Endothelial cell of umbilical vein (primary cell): ENCODE results near the gene ETV3L. TPM values are rescaled to one million over a fixed set of nuclear protein-coding genes. Genes with fewer than 3 reads are reported as not detected.
A peak's percentile ranks its signal among the peaks of the same experiment; 100 is the strongest.

ENCODE experiments used
- BruUV-seq: library from RNA; stranded (reverse); fragments of 400-500 nt; replicated peaks from 2 replicates; lab custom pipeline; 2021; lab: Mats Ljungman, UMichigan
- CTCF ChIA-PET: fragments of 300-600, 350-600 bp; sonication (Branson Sonifier 250); formaldehyde crosslinking; loops from one replicate; lab custom pipeline; 2021; ENCODE audit warnings: antibody characterized with exemption, inconsistent platforms; lab: Charles Lee
- POLR2A ChIA-PET: fragments of 300-600, 350-600 bp; sonication (Branson Sonifier 250); formaldehyde crosslinking; loops from one replicate; lab custom pipeline; 2021; ENCODE audit warnings: antibody characterized with exemption, inconsistent platforms; lab: Charles Lee
- DNase-seq: peaks from one replicate; pipeline ENCODE4 v3.0.0-alpha.2; 2011; ENCODE audit warnings: low read depth, low spot score
- FAIRE-seq: peaks from 2 replicates; lab custom pipeline; 2011; peaks lifted over from hg19 to GRCh38; lab: Jason Lieb, UNC
- H2AFZ ChIP-seq: 2 replicates; pipeline ENCODE4 v1.6.0; 2012; ENCODE audit warnings: low read depth, low read length, control low read depth, inconsistent platforms
- H3K27ac ChIP-seq: 2 replicates; pipeline ENCODE4 v1.5.1; 2011; ENCODE audit warnings: low read depth, mild to moderate bottlenecking, control low read depth, low read length, moderate library complexity; ENCODE audit not compliant: insufficient read depth
- H3K27me3 ChIP-seq, 2 experiments: 2 replicates each; pipeline versions ENCODE4 v1.6.0 to v1.6.1; 2011; ENCODE audit warnings: low read length in 2 of 2, mixed read lengths in 1 of 2; ENCODE audit not compliant: control insufficient read depth in 2 of 2, insufficient read depth in 2 of 2
- H3K36me3 ChIP-seq, 2 experiments: 2 replicates in 1 of 2; 3 replicates in 1 of 2; pipeline ENCODE4 v1.5.1; 2011; ENCODE audit warnings: low read length in 2 of 2, mild to moderate bottlenecking in 1 of 2, moderate library complexity in 1 of 2; ENCODE audit not compliant: control insufficient read depth in 2 of 2, insufficient read depth in 2 of 2; ENCODE audit errors: extremely low read depth in 1 of 2
- H3K4me1 ChIP-seq: 3 replicates; pipeline ENCODE4 v1.5.1; 2011; ENCODE audit warnings: mild to moderate bottlenecking, low read length; ENCODE audit not compliant: control insufficient read depth, insufficient read depth; ENCODE audit errors: extremely low read depth
- H3K4me2 ChIP-seq: 2 replicates; pipeline ENCODE4 v1.6.1; 2011; ENCODE audit warnings: low read length, control low read depth, mixed read lengths; ENCODE audit not compliant: insufficient read depth
- H3K4me3 ChIP-seq, 3 experiments: fragments of 200-600 bp in 1 of 3; sonication (generic), shearing (Covaris generic) in 1 of 3; replicated peaks in 1 of 3; 2 replicates each; pipeline ENCODE4 v1.5.1; 2011 to 2016; ENCODE audit warnings: control low read depth in 3 of 3, low read length in 3 of 3, mild to moderate bottlenecking in 2 of 3, inconsistent platforms in 1 of 3, low read depth in 1 of 3, moderate library complexity in 1 of 3; ENCODE audit not compliant: insufficient read depth in 1 of 3
- H3K79me2 ChIP-seq: 2 replicates; pipeline ENCODE4 v1.6.0; 2012; ENCODE audit warnings: low read length, inconsistent platforms; ENCODE audit not compliant: control insufficient read depth, insufficient read depth
- H3K9ac ChIP-seq: replicated peaks from 2 replicates; pipeline ENCODE3; 2011; ENCODE audit warnings: low read length, control low read depth; ENCODE audit not compliant: insufficient read depth; ENCODE audit errors: extremely low read depth
- H3K9me1 ChIP-seq: replicated peaks from 3 replicates; pipeline ENCODE4 v1.6.0; 2011; ENCODE audit warnings: mild to moderate bottlenecking, low read length; ENCODE audit not compliant: control insufficient read depth, insufficient read depth; ENCODE audit errors: extremely low read depth
- H3K9me3 ChIP-seq: replicated peaks from 2 replicates; pipeline ENCODE4 v1.5.1; 2012; ENCODE audit warnings: low read length, inconsistent platforms; ENCODE audit not compliant: control insufficient read depth, insufficient read depth
- H4K20me1 ChIP-seq: replicated peaks from 2 replicates; pipeline ENCODE3; 2011; ENCODE audit warnings: mild to moderate bottlenecking, low read length; ENCODE audit not compliant: control insufficient read depth, insufficient read depth; ENCODE audit errors: extremely low read depth
- CTCF ChIP-seq, 2 donors: IDR thresholded peaks; 1 replicate in 1 of 2; 2 replicates in 1 of 2; pipeline ENCODE4 v1.5.1; 2011; ENCODE audit warnings: low read length in 2 of 2, mild to moderate bottlenecking in 2 of 2, moderate library complexity in 2 of 2, control low read depth in 1 of 2, inconsistent platforms in 1 of 2, low read depth in 1 of 2; ENCODE audit not compliant: insufficient read depth in 1 of 2; ENCODE audit errors: extremely low read depth in 1 of 2
- EZH2 ChIP-seq: IDR thresholded peaks from 2 replicates; pipeline ENCODE4 v1.6.1; 2012; ENCODE audit warnings: borderline replicate concordance, low read depth, mild to moderate bottlenecking, moderate library complexity, low read length, inconsistent platforms; ENCODE audit not compliant: severe bottlenecking
- FOS ChIP-seq: IDR thresholded peaks from 2 replicates; pipeline ENCODE4 v1.6.1; 2011; ENCODE audit warnings: mild to moderate bottlenecking, low read length, moderate library complexity, borderline replicate concordance; ENCODE audit not compliant: insufficient read depth
- JUN ChIP-seq: IDR thresholded peaks from 2 replicates; pipeline ENCODE4 v1.6.1; 2011; ENCODE audit warnings: borderline replicate concordance, low read depth; ENCODE audit not compliant: insufficient read length, insufficient read depth
- MYC ChIP-seq: IDR thresholded peaks from one replicate; pipeline ENCODE4 v1.6.1; 2011; ENCODE audit warnings: mild to moderate bottlenecking, low read depth, low read length
- POLR2AphosphoS5 ChIP-seq: IDR thresholded peaks from 2 replicates; pipeline ENCODE4 v1.6.1; 2012; ENCODE audit warnings: low read depth, mild to moderate bottlenecking, control low read depth, low read length, moderate library complexity; ENCODE audit not compliant: insufficient read depth
- dilution Hi-C: fragments of 300-500 bp; cut with MboI; formaldehyde crosslinking; loops from one replicate; pipeline ENCODE4 v1.15.0; 2019; ENCODE audit warnings: low sequenced_read_pairs; ENCODE audit not compliant: extremely low pct_ligation_motif_present
- intact Hi-C: fragments of 100-400 bp; cut with micrococcal nuclease; formaldehyde crosslinking; loops from one replicate; pipeline ENCODE4 v1.10.0; 2022
- polyA plus RNA-seq, 4 experiments: library from polyadenylated mRNA; depleted of rRNA in 3 of 4; stranded (reverse) in 3 of 4; unstranded in 1 of 4; fragments of >200 nt; gene quantifications; 2 replicates each; pipeline versions ENCODE4 v1.2.1 to v1.2.3, GENCODE V29; 2011 to 2012; ENCODE audit warnings: missing spikeins in 1 of 4
- total RNA-seq: library from RNA; stranded (reverse); gene quantifications from 2 replicates; pipeline ENCODE4 v1.2.3, GENCODE V29; 2021

ETV3L gene
- total and polyA plus RNA-seq, 2 donors (not counting 3 experiments of a cell fraction or from before 2014, with no cell fraction given) = not detected

DNA sequence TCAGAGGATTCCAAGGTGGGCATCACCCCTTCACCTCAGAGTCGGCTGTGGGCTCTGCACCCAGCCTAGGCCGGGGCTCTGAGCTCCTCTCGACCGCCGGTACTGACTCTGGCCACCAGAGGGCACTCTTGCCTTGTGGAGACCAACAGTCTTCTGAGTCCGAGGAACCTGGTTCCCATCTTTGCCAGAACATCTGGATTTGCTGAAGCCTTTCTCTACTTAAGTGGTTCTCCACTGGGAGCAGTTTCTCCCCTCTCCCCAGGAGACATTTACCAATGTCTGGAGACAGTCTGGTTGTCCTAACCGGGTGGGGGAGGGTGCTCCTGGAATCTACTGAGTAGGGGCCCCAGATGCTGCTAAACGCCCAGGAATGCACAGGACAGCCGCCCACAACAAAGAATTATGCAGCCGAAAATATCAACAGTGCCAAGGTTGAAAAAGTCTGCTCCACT, 9.4 kb downstream of the ETV3L start:
- POLR2A ChIA-PET = interaction anchor here (1.0 kb wide), 1 partner anchor 66 kb away, joined by 7 read pairs; no protein-coding TSS in a partner anchor
- Histone ChIP-seq H3K79me2 (no peaks in the 10 kb centered on the region), H3K9me1 (no peaks in the 10 kb centered on the region), H3K4me1 (no peaks in the 10 kb centered on the region), H3K9ac (no peak overlapping the region), H3K9me3 (no peaks in the 10 kb centered on the region), H3K36me3 (no peaks in the 10 kb centered on the region), H3K27ac (no peak overlapping the region), H3K27me3 (no peaks in the 10 kb centered on the region), H3K4me3 (no peak overlapping the region), H3K4me2 (no peak overlapping the region), H4K20me1 (no peaks in the 10 kb centered on the region), H2AFZ (no peak overlapping the region)
- DNase-seq = peak; percentile 57
- CTCF ChIA-PET = interaction anchor here (0.6 to 5.7 kb wide), 53 partner anchors 10 to 400 kb away, joined by 3 to 1121 read pairs (median 5); partner anchors contain the start of genes ETV3 and ETV3L
- no TSS peak for BruUV-seq
- intact Hi-C loops (loop anchor here (1.0 kb wide), 2 partner anchors 48 to 66 kb away; partner anchors contain the start of gene ETV3), dilution Hi-C loops (no loop called here)
- peak; percentile 94 for FAIRE-seq
- no peak for TF ChIP-seq POLR2AphosphoS5
- TF ChIP-seq CTCF (IDR thresholded peaks at IDR 0.05; ENCODE audit: extremely low read depth in 1 of 2, insufficient read depth in 1 of 2, low read depth in 1 of 2, low read length in 2 of 2) = peak; percentile 84 to 90

DNA sequence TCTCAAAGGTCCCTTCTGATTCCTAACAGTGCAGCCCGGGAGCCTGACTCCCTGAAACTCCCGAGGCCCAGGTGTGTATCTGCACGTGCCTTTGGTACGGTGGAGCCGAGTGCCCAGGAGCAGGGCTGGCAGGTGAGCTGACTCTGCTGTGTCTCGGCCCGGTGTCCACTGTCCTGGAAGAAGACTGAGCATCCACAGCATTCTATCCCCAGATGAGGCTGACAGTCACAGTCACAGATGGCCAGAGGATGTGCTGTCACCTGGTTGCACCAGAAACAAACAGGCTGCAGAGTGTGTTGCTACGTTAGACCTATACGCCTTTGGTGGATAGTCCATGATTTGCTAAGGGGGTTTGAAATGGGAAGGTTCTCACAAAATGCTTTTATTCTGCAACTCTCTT, 9.8 kb downstream of the ETV3L start:
- no peak overlapping the region for H3K27ac ChIP-seq
- intact Hi-C loops = loop anchor here (1.0 kb wide), 2 partner anchors 49 to 67 kb away; partner anchors contain the start of gene ETV3
- FAIRE-seq (no peak), DNase-seq (no peak)
- no TSS peak for BruUV-seq
- no peaks in the 10 kb centered on the region for H3K27me3 ChIP-seq
- H4K20me1 ChIP-seq = no peaks in the 10 kb centered on the region
- CTCF ChIA-PET = interaction anchor here (0.6 to 5.7 kb wide), 53 partner anchors 9 to 400 kb away, joined by 3 to 1121 read pairs (median 5); partner anchors contain the start of genes ETV3 and ETV3L
- no peaks in the 10 kb centered on the region for H3K79me2 ChIP-seq
- H3K9me3 ChIP-seq = no peaks in the 10 kb centered on the region
- dilution Hi-C loops = no loop called here
- no peak overlapping the region for H3K4me3 ChIP-seq
- no peaks in the 10 kb centered on the region for H3K36me3 ChIP-seq
- no peak overlapping the region for H3K4me2 ChIP-seq
- H3K9me1 ChIP-seq = no peaks in the 10 kb centered on the region
- no peaks in the 10 kb centered on the region for H3K4me1 ChIP-seq
- H2AFZ ChIP-seq = no peak overlapping the region
- no peak overlapping the region for H3K9ac ChIP-seq
- no peak for TF ChIP-seq MYC
- TF ChIP-seq POLR2AphosphoS5 = no peak
- no peak for TF ChIP-seq JUN
- TF ChIP-seq FOS = no peak
- no peak for TF ChIP-seq EZH2
- POLR2A ChIA-PET = interaction anchor here (1.0 kb wide), 1 partner anchor 66 kb away, joined by 7 read pairs; no protein-coding TSS in a partner anchor
